ENCODE measurements around the gene EWSR1.

DNA sequence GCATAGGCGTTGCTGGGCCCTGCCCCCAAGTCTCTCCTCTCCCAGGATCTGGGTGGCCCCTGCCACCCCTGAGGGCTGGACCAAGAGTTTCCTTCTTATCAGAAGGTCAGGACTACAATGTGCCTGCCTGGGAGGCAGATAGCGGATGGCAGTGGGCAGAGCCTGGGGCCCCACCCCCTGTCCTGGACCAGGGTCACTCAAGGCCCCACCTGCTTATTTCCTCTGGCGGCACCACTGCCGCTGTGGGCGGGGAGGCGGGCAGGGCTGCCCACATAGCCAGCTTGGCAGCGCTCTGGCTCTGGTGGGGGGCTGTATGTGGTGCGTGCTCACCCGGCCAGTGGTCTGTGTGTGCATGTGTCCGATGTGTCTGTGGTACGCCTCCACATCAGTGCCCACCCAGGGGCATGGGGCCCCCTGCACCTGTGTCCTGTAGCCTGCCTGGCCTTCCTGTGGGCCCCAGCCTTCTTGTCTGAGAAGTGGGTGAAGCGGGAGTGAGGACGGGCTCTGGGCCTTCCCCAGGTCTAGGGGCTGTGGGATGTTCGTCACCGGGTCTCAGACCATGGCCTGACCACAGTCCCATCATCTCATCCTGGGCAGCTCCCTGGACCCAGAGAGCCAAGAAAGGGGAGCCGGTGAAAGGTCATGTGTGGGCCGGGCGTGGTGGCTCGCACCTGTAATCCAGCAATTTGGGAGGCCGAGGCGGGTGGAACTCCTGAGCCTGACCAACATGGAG, 41.4 kb downstream of the EWSR1 start:
- TF ChIP-seq, protein P1, sequence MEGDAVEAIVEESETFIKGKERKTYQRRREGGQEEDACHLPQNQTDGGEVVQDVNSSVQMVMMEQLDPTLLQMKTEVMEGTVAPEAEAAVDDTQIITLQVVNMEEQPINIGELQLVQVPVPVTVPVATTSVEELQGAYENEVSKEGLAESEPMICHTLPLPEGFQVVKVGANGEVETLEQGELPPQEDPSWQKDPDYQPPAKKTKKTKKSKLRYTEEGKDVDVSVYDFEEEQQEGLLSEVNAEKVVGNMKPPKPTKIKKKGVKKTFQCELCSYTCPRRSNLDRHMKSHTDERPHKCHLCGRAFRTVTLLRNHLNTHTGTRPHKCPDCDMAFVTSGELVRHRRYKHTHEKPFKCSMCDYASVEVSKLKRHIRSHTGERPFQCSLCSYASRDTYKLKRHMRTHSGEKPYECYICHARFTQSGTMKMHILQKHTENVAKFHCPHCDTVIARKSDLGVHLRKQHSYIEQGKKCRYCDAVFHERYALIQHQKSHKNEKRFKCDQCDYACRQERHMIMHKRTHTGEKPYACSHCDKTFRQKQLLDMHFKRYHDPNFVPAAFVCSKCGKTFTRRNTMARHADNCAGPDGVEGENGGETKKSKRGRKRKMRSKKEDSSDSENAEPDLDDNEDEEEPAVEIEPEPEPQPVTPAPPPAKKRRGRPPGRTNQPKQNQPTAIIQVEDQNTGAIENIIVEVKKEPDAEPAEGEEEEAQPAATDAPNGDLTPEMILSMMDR (IDR thresholded peaks at IDR 0.05), result no peak
- TF ChIP-seq POLR2A (IDR thresholded peaks at IDR 0.05), result no peak
